ENCODE data around the gene CDH4. TPM values are rescaled to one million over a fixed set of nuclear protein-coding genes. Genes with fewer than 3 reads are reported as not detected.

Gene CDH4
- total and polyA plus RNA-seq, 2 donors (not counting 1 experiment from before 2014, with no cell fraction given) = not detected

GRCh38 chr20:61517419-61517818 lies 265.4 kb downstream of the CDH4 start:
- H2AFZ ChIP-seq (ENCODE audit: insufficient read depth, low read depth, low read length, poor library complexity, severe bottlenecking) = no peak overlapping the region
- no peaks in the 10 kb centered on the region for H3K27me3 Mint-ChIP-seq
- DNase-seq = no peak
- H3K9me3 ChIP-seq (ENCODE audit: control extremely low read depth in 1 of 3, control insufficient read depth in 2 of 3, insufficient read depth in 1 of 3, low read length in 2 of 3) = peaks cover 0 to 35% (median 0%) of the 10 kb centered on the region in 3 donors
- intact Hi-C loops (cut with micrococcal nuclease) = no loop called here
- H3K4me1 ChIP-seq (ENCODE audit: control insufficient read depth in 2 of 2, insufficient read depth in 2 of 2, low read length in 2 of 2) = no peaks in the 10 kb centered on the region
- ChIA-PET POLR2A (no interaction called here), CTCF (no interaction called here)
- H3K4me2 ChIP-seq (replicated peaks; ENCODE audit: low read depth, low read length, poor library complexity, severe bottlenecking) = no peak overlapping the region
- H3K79me2 ChIP-seq (ENCODE audit: control insufficient read depth, insufficient read depth, low read length) = no peaks in the 10 kb centered on the region
- no peak for ATAC-seq (ENCODE audit: low read depth)
- H3K9ac ChIP-seq (ENCODE audit: low read length) = no peak overlapping the region
- H3K4me3 ChIP-seq (ENCODE audit: control extremely low read depth in 1 of 5, extremely low read depth in 1 of 5, insufficient read depth in 1 of 5, low read depth in 2 of 5, low read length in 4 of 5) = no peak overlapping the region
- H3K4me1 Mint-ChIP-seq = no peaks in the 10 kb centered on the region
- H4K20me1 ChIP-seq (ENCODE audit: control insufficient read depth, insufficient read depth, low read length, poor library complexity, severe bottlenecking) = no peaks in the 10 kb centered on the region
- no peaks in the 10 kb centered on the region for H3K36me3 ChIP-seq (replicated peaks in 1 of 2; ENCODE audit: control extremely low read depth in 1 of 2, control insufficient read depth in 1 of 2, extremely low read depth in 1 of 2, insufficient read depth in 2 of 2, low read length in 1 of 2)
- no peak for TF ChIP-seq CTCF (IDR thresholded peaks at IDR 0.05)
- TF ChIP-seq EZH2 (IDR thresholded peaks at IDR 0.05; ENCODE audit: borderline replicate concordance, insufficient read depth, low read depth, low read length, poor library complexity, severe bottlenecking) = no peak
- no peak overlapping the region for H3K4me3 Mint-ChIP-seq
- 95% methylated on average over 6 of the region's 9 CpGs for WGBS (ENCODE audit: insufficient coverage)
- no peak overlapping the region for H3K27ac ChIP-seq (ENCODE audit: low read length in 2 of 2)
- peaks cover 6% of the 10 kb centered on the region for H3K9me3 Mint-ChIP-seq (ENCODE audit: insufficient read depth)
- no peak overlapping the region for H3K27ac Mint-ChIP-seq
- no peaks in the 10 kb centered on the region for H3K27me3 ChIP-seq (replicated peaks in 1 of 4; ENCODE audit: control extremely low read depth in 1 of 4, control insufficient read depth in 3 of 4, insufficient read depth in 4 of 4, low read length in 3 of 4)

GRCh38 chr20:61518424-61518951 lies 266.4 kb downstream of the CDH4 start:
- no peak for ATAC-seq (ENCODE audit: low read depth)
- Histone ChIP-seq H3K27ac (ENCODE audit: low read length in 2 of 2) (no peak overlapping the region), H3K9me3 (ENCODE audit: control extremely low read depth in 1 of 3, control insufficient read depth in 2 of 3, insufficient read depth in 1 of 3, low read length in 2 of 3) (peaks cover 0 to 45% (median 0%) of the 10 kb centered on the region in 3 donors), H3K36me3 (replicated peaks in 1 of 2; ENCODE audit: control extremely low read depth in 1 of 2, control insufficient read depth in 1 of 2, extremely low read depth in 1 of 2, insufficient read depth in 2 of 2, low read length in 1 of 2) (no peaks in the 10 kb centered on the region), H3K4me1 (ENCODE audit: control insufficient read depth in 2 of 2, insufficient read depth in 2 of 2, low read length in 2 of 2) (no peaks in the 10 kb centered on the region), H4K20me1 (ENCODE audit: control insufficient read depth, insufficient read depth, low read length, poor library complexity, severe bottlenecking) (no peaks in the 10 kb centered on the region), H3K4me3 (ENCODE audit: control extremely low read depth in 1 of 5, extremely low read depth in 1 of 5, insufficient read depth in 1 of 5, low read depth in 2 of 5, low read length in 4 of 5) (no peak overlapping the region), H3K4me2 (replicated peaks; ENCODE audit: low read depth, low read length, poor library complexity, severe bottlenecking) (no peak overlapping the region), H3K27me3 (replicated peaks in 1 of 4; ENCODE audit: control extremely low read depth in 1 of 4, control insufficient read depth in 3 of 4, insufficient read depth in 4 of 4, low read length in 3 of 4) (no peaks in the 10 kb centered on the region), H3K79me2 (ENCODE audit: control insufficient read depth, insufficient read depth, low read length) (no peaks in the 10 kb centered on the region), H2AFZ (ENCODE audit: insufficient read depth, low read depth, low read length, poor library complexity, severe bottlenecking) (no peak overlapping the region), H3K9ac (ENCODE audit: low read length) (no peak overlapping the region)
- Mint-ChIP-seq H3K4me1 (no peaks in the 10 kb centered on the region), H3K4me3 (no peak overlapping the region), H3K27ac (no peak overlapping the region), H3K27me3 (no peaks in the 10 kb centered on the region), H3K9me3 (ENCODE audit: insufficient read depth) (peaks cover 8% of the 10 kb centered on the region)
- ChIA-PET CTCF (no interaction called here), POLR2A (no interaction called here)
- DNase-seq = no peak
- 95% methylated on average over 5 of the region's 5 CpGs for WGBS (ENCODE audit: insufficient coverage)
- no peak for TF ChIP-seq CTCF (IDR thresholded peaks at IDR 0.05)
- TF ChIP-seq EZH2 (IDR thresholded peaks at IDR 0.05; ENCODE audit: borderline replicate concordance, insufficient read depth, low read depth, low read length, poor library complexity, severe bottlenecking) = no peak
- intact Hi-C loops (cut with micrococcal nuclease) = no loop called here

Data from B cell (primary cell).